Mesodermal cell (in vitro differentiated cells): Measurements from ENCODE around the gene MPZ.
"Not testable (repeated sequence)": the region's sequence is repeated elsewhere in the genome, so short reads cannot be mapped to it uniquely, and the experiment has no call there.

Experiments used
- H3K27ac ChIP-seq: 2 replicates; pipeline ENCODE4 v1.7.0; 2013; ENCODE audit warnings: mild to moderate bottlenecking, low read depth, low read length, moderate library complexity; ENCODE audit not compliant: severe bottlenecking
- H3K36me3 ChIP-seq: 2 replicates; pipeline ENCODE4 v1.7.1; 2013; ENCODE audit warnings: mild to moderate bottlenecking, low read length, moderate library complexity; ENCODE audit not compliant: control insufficient read depth, insufficient read depth
- H3K4me1 ChIP-seq: one replicate; pipeline ENCODE4 v1.7.1; 2013; ENCODE audit warnings: mild to moderate bottlenecking, low read length; ENCODE audit not compliant: insufficient read depth, control insufficient read depth, poor library complexity, severe bottlenecking
- H3K4me3 ChIP-seq: 2 replicates; pipeline ENCODE4 v1.7.0; 2013; ENCODE audit warnings: low read length, control low read depth, mild to moderate bottlenecking; ENCODE audit not compliant: insufficient read depth, poor library complexity, severe bottlenecking; ENCODE audit errors: extremely low read depth
- H3K9me3 ChIP-seq: 2 replicates; pipeline ENCODE4 v1.7.1; 2013; ENCODE audit warnings: mild to moderate bottlenecking, low read length, moderate library complexity; ENCODE audit not compliant: control insufficient read depth
- WGBS, 2 experiments: methylation state at CpG; one replicate each; pipeline ENCODE4 v1.1.5; 2013; ENCODE audit warnings: missing lambda C conversion rate in 2 of 2; ENCODE audit not compliant: insufficient coverage in 2 of 2; 5-methylcytosine and 5-hydroxymethylcytosine counted together

Gene MPZ

DNA sequence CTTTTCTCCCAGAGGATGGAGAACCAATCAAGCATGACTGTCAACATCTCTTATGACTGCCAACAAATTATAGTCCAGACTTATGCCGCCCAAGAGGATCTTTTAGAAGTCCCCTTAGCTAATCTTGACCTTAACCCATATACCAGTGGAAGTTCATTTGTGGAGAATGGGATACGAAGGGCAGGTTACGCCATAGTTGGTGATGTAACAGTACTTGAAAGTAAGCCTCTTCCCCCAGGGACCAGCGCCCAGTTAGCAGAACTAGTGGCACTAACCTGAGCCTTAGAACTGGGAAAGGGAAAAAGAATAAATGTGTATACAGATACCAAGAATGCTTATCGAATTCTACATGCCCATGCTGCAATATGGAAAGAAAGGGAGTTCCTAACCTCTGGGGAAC is 54.5 kb downstream of the MPZ start:
- H3K36me3 ChIP-seq, H3K4me1 ChIP-seq, H3K27ac ChIP-seq, H3K4me3 ChIP-seq: not testable (repeated sequence)
- peaks cover 11% of the 10 kb centered on the region for H3K9me3 ChIP-seq
- WGBS, 2 experiments, result 94% methylated on average over 2 to 3 of the region's 5 CpGs
